Pancreas (tissue), 10 donors: ENCODE measurements around the gene TMIGD2. TPM values are rescaled to one million over a fixed set of nuclear protein-coding genes. Genes with fewer than 3 reads are reported as not detected.

Experiments used
- ATAC-seq, 4 donors: fragments of 200-7000 bp; cut with Tn5 transposase; one replicate each; pipeline versions ENCODE4 v1.8.0 to v1.9.1; 2020; ENCODE audit warnings: mild to moderate bottlenecking in 4 of 4, moderate library complexity in 4 of 4
- DNase-seq, 6 donors: peaks; one replicate each; pipeline ENCODE4 v3.0.0-alpha.2; 2020
- FAIRE-seq: peaks from 2 replicates; lab custom pipeline; 2012; peaks lifted over from hg19 to GRCh38; lab: Jason Lieb, UNC
- H3K27ac ChIP-seq, 4 donors: fragments of 200-600 bp; sonication (generic); 1 replicate in 3 of 4; 2 replicates in 1 of 4; pipeline versions ENCODE4 v1.5.0 to v1.8.0; 2020
- H3K27me3 ChIP-seq, 4 donors: fragments of 200-600 bp; one replicate each; pipeline ENCODE4 v1.8.0; 2021
- H3K36me3 ChIP-seq, 3 donors: fragments of 200-600 bp; sonication (generic) in 1 of 3; one replicate each; pipeline versions ENCODE4 v1.5.0 to v1.8.0; 2020 to 2021
- H3K4me1 ChIP-seq, 3 donors: fragments of 200-600 bp; one replicate each; pipeline ENCODE4 v1.8.0; 2021
- H3K4me3 ChIP-seq, 4 donors: fragments of 200-600 bp; sonication (generic) in 2 of 4; one replicate each; pipeline versions ENCODE4 v1.5.0 to v1.8.0; 2020 to 2021
- H3K9me3 ChIP-seq, 4 donors: fragments of 200-600 bp; one replicate each; pipeline ENCODE4 v1.8.0; 2021
- WGBS, 2 donors: extraction: QIAGEN DNeasy Blood & Tissue Kit; methylation state at CpG; one replicate each; pipeline ENCODE4 v1.1.7; 2013; 5-methylcytosine and 5-hydroxymethylcytosine counted together
- intact Hi-C, 3 donors: fragments of 100-400 bp; cut with DNase I; formaldehyde crosslinking; loops; one replicate each; pipeline versions ENCODE4 v1.11.1 to v1.14.2; 2022
- polyA plus RNA-seq, 2 donors: library from polyadenylated mRNA; stranded (reverse); fragments of 200-250 nt; gene quantifications; one replicate each; pipeline ENCODE4 v1.2.3, GENCODE V29; 2013
- total RNA-seq, 6 donors: library from RNA; stranded (reverse); fragmentation: NEBNext Ultra II Directional in 4 of 6; extraction: Animal tissue kit (Norgen Biotek cat#: 25700) in 4 of 6; gene quantifications; one replicate each; pipeline versions ENCODE4 v1.2.1 to v1.2.4, GENCODE V29; 2021 to 2023
- TF ChIP-seq, protein P1 (sequence below), 4 donors: fragments of 200-600 bp; sonication (generic) in 3 of 4; IDR thresholded peaks; one replicate each; pipeline versions ENCODE4 v1.5.0 to v1.8.0; 2021; ENCODE audit warnings: antibody characterized with exemption in 4 of 4
- donor health status: healthy with polysubstance abuse.
- donor health status: DM: no; HTN: no; CAD: no; lungs with moderate emphysema.
- donor health status: DM: no; HTN: no; CAD: no.
- donor health status: control.
- donor health status: control.
- donor health status: Bipolar disorder and iron deficiency.
- donor health status: DM: yes; HTN: yes; CAD: no.
- donor health status: DM: no; HTN: no; CAD: no.
- donor health status: DM: no; HTN: no; CAD: no.
- donor health status: DM: yes; HTN: yes; CAD: no.

Gene TMIGD2
- total and polyA plus RNA-seq, 8 donors = 0.16 to 0.28 TPM; not detected in 6

DNA sequence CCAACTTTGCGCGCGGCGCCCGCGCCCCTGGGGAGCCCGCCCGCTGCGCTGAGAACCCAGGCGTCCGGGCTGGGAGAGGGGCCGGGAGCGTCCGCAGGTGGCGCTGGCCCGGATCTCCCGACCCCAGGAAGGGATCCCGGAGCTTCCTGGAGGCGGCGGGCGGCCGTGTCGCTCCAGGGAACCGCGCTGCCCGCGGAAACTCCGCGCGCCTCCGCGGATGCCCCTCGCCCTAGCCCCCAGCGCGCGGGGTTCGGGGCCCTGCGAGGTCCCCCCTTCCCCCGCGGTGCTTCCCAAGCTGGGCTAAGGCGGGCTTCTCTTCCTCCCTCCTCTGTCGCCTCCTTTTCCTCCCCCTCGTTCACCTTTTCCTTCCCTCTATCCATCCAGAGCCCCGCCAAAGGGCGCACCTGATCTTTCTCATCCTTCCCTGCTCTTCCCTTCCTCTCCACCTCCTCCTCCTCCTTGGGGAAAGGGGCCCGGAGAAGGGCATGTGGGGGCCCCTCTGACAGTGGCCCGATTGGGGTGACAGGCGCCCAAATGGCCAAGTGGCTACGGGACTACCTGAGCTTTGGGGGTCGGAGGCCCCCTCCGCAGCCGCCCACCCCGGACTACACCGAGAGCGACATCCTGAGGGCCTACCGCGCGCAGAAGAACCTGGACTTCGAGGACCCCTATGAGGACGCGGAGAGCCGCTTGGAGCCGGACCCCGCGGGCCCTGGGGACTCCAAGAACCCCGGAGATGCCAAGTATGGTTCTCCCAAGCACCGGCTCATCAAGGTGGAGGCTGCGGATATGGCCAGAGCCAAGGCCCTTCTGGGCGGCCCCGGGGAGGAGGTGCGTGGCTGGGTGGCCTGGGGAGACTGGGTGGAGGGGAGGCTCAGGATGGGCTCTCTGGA lies 22.4 kb downstream of the TMIGD2 start:
- Histone ChIP-seq H3K4me3 (peak overlapping the region in 2 of 4 donors; percentile 11 to 33), H3K36me3 (no peaks in the 10 kb centered on the region), H3K27me3 (no peaks in the 10 kb centered on the region), H3K4me1 (peaks cover 0 to 6% (median 3%) of the 10 kb centered on the region in 3 donors), H3K27ac (no peak overlapping the region), H3K9me3 (no peaks in the 10 kb centered on the region)
- ATAC-seq (peak in 1 of 4 donors; percentile 30), FAIRE-seq (no peak), DNase-seq (no peak)
- 2% methylated on average over 55 to 71 of the region's 71 CpGs for WGBS, 2 donors
- intact Hi-C loops = no loop called here
- TF ChIP-seq, protein P1, sequence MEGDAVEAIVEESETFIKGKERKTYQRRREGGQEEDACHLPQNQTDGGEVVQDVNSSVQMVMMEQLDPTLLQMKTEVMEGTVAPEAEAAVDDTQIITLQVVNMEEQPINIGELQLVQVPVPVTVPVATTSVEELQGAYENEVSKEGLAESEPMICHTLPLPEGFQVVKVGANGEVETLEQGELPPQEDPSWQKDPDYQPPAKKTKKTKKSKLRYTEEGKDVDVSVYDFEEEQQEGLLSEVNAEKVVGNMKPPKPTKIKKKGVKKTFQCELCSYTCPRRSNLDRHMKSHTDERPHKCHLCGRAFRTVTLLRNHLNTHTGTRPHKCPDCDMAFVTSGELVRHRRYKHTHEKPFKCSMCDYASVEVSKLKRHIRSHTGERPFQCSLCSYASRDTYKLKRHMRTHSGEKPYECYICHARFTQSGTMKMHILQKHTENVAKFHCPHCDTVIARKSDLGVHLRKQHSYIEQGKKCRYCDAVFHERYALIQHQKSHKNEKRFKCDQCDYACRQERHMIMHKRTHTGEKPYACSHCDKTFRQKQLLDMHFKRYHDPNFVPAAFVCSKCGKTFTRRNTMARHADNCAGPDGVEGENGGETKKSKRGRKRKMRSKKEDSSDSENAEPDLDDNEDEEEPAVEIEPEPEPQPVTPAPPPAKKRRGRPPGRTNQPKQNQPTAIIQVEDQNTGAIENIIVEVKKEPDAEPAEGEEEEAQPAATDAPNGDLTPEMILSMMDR (IDR thresholded peaks at IDR 0.05) = no peak

DNA sequence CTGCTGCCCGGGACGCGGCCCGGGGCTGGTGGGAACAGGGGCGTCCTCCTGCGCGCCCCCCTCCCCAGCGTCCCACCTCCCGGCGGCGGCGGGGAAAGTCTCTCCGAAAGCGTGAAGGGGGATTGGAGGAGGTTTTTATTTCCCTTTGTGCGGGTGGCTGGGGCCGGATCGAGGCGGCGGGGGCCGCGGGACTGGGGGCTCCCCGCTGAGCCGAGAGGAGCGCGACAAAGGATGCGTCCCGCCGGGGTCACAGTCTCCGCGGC lies 23.0 kb downstream of the TMIGD2 start:
- ATAC-seq (no peak), FAIRE-seq (no peak), DNase-seq (no peak)
- intact Hi-C loops = no loop called here
- Histone ChIP-seq H3K36me3 (no peaks in the 10 kb centered on the region), H3K27ac (no peak overlapping the region), H3K4me3 (peak overlapping the region in 2 of 4 donors; percentile 11 to 33), H3K27me3 (no peaks in the 10 kb centered on the region), H3K9me3 (no peaks in the 10 kb centered on the region), H3K4me1 (peaks cover 0 to 6% (median 3%) of the 10 kb centered on the region in 3 donors)
- TF ChIP-seq, protein P1 (IDR thresholded peaks at IDR 0.05) = no peak
- 0 to 2% methylated on average over 5 to 28 of the region's 30 CpGs for WGBS, 2 donors

DNA sequence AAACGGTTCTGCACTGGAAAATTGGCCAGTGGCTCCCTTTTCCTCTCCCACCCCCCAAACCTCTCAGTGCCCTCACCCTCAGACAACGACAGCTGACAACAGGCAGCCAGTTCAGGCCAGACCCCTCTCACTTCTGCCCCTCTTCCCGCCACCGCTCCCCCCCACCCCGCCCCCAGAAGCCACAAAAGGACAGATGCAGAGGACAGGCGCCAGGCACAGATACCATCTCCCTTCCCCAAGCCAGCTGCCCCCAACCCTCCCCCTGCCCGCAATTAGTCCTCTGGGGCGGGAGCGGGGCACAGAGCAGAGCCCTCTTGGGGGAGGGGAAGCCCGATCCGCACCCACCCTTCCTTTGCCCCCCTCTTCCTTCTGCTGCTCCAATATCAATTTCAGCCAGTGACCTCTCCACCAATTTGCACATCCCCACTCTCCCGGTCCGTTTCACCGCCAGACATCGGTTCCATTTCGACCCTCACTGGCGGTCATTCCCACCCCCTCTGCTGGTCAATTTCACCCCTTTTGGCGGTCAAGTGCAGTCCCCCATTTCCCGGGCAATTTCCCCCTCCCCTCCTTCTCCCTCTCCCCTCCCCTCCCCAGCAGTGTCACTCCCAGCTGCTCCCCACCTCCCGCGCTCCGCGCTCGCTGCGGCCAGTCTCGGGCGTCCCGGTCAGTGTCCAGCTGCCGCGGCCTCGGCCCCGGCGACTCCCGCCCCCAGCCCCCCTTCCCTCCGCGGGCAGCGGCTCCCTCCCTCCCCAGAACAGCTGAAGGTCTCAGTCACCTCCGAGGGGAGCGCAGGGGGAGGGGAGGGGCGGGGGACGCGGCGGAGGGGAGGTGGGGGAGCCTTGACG lies 23.5 kb downstream of the TMIGD2 start, which contains the start of gene SHD:
SHD (plus strand) TSS at position 848 of the 848 bp plus-strand sequence. CDS start 798 bp downstream, outside the sequence.
- intact Hi-C loops = no loop called here
- Histone ChIP-seq H3K4me3 (peak within 1 kb of the TSS in 2 of 4 donors; percentile 11 to 33), H3K36me3 (no peaks in the 10 kb centered on the region), H3K9me3 (no peaks in the 10 kb centered on the region), H3K27ac (no peak within 1 kb of the TSS), H3K27me3 (no peaks in the 10 kb centered on the region), H3K4me1 (peaks cover 0 to 6% (median 3%) of the 10 kb centered on the region in 3 donors)
- FAIRE-seq (no peak), ATAC-seq (peak in 1 of 4 donors; percentile 30), DNase-seq (no peak)
- 4% methylated on average over 25 to 43 of the region's 44 CpGs for WGBS, 2 donors
- TF ChIP-seq, protein P1 (IDR thresholded peaks at IDR 0.05) = no peak

DNA sequence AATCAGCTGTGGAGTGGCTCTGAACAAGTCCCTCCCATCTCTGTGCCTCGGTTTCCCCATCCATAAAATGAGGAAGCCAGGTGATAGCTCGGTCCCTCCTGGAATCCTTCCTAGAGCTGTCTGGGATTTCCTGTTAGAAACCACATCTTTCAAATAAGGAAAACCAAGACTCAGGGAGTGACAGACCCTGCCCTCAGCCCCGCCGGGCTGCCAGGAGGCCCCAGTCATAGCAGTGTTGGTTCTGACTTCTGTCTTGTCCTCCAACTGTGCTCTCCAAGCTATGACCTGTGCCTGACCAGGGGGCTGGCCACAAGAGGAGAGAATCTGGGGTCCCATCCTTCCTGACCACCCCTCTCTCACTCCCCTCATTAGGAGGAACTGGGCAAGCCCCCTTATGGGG lies 24.2 kb downstream of the TMIGD2 start:
- WGBS, 2 donors = 33 to 38% methylated on average over 4 of the region's 4 CpGs
- Histone ChIP-seq H3K36me3 (no peaks in the 10 kb centered on the region), H3K4me1 (peaks cover 0 to 6% (median 3%) of the 10 kb centered on the region in 3 donors), H3K27me3 (no peaks in the 10 kb centered on the region), H3K9me3 (no peaks in the 10 kb centered on the region), H3K4me3 (no peak overlapping the region), H3K27ac (no peak overlapping the region)
- TF ChIP-seq, protein P1 (IDR thresholded peaks at IDR 0.05) = no peak
- no peak for FAIRE-seq
- no peak for DNase-seq
- no peak for ATAC-seq
- intact Hi-C loops = no loop called here
